HepG2 (cell line): ENCODE data around the gene JTB. TPM values are rescaled to one million over a fixed set of nuclear protein-coding genes. Genes with fewer than 3 reads are reported as not detected.

Source experiments
- ATM ChIP-seq: fragments of 450-650 bp; IDR thresholded peaks from 2 replicates; pipeline ENCODE4 v1.7.1; 2017; ENCODE audit warnings: mild to moderate bottlenecking, borderline replicate concordance
- CHD4 ChIP-seq: fragments of 200-600 bp; sonication (generic); IDR thresholded peaks from 2 replicates; pipeline ENCODE4 v1.7.0; 2017; ENCODE audit warnings: mild to moderate bottlenecking, low read length, borderline replicate concordance
- HDAC1 ChIP-seq: sonication (generic); formaldehyde crosslinking; IDR thresholded peaks from 2 replicates; pipeline ENCODE4 v1.5.1; 2020; ENCODE audit warnings: mild to moderate bottlenecking, missing genetic modification reagents
- HNF1B ChIP-seq: sonication (generic); formaldehyde crosslinking; IDR thresholded peaks from 2 replicates; pipeline ENCODE4 v1.5.1; 2020; ENCODE audit warnings: mild to moderate bottlenecking, moderate library complexity, missing genetic modification reagents
- HOXA3 ChIP-seq: sonication (generic); formaldehyde crosslinking; IDR thresholded peaks from 2 replicates; pipeline ENCODE4 v1.5.0; 2020; ENCODE audit warnings: missing genetic modification reagents
- KDM5A ChIP-seq: fragments of 200-600 bp; sonication (generic); IDR thresholded peaks from 2 replicates; pipeline ENCODE4 v1.7.0; 2018; ENCODE audit warnings: antibody characterized with exemption, mild to moderate bottlenecking, low read length, borderline replicate concordance
- NKX3-1 ChIP-seq: sonication (generic); formaldehyde crosslinking; IDR thresholded peaks from 2 replicates; pipeline ENCODE4 v1.5.0; 2020; ENCODE audit warnings: missing genetic modification reagents
- NR2F2 ChIP-seq: IDR thresholded peaks from 2 replicates; pipeline ENCODE4 v1.6.1; 2012; ENCODE audit warnings: low read depth, inconsistent platforms, borderline replicate concordance
- PHF20 ChIP-seq: sonication (generic); formaldehyde crosslinking; IDR thresholded peaks from 2 replicates; pipeline ENCODE4 v1.5.0; 2020; ENCODE audit warnings: mild to moderate bottlenecking, missing genetic modification reagents
- POLR2A ChIP-seq, 2 experiments: IDR thresholded peaks; 2 replicates each; pipeline ENCODE4 v1.6.1; 2011; ENCODE audit warnings: low read depth in 2 of 2, low read length in 2 of 2, mild to moderate bottlenecking in 1 of 2, moderate library complexity in 1 of 2; ENCODE audit not compliant: insufficient read depth in 1 of 2
- POLR2AphosphoS5 ChIP-seq: IDR thresholded peaks from 2 replicates; pipeline ENCODE4 v1.6.1; 2012; ENCODE audit warnings: low read depth, low read length
- SAP130 ChIP-seq: IDR thresholded peaks from 2 replicates; pipeline ENCODE4 v1.6.1; 2016; ENCODE audit warnings: low read depth
- SIN3A ChIP-seq: IDR thresholded peaks from 2 replicates; pipeline ENCODE4 v1.6.1; 2011; ENCODE audit warnings: low read depth, mild to moderate bottlenecking, control low read depth, low read length, borderline replicate concordance
- SP5 ChIP-seq: IDR thresholded peaks from 2 replicates; pipeline ENCODE4 v1.6.1; 2016; ENCODE audit warnings: low read depth, borderline replicate concordance
- TAF1 ChIP-seq: sonication (generic); formaldehyde crosslinking; IDR thresholded peaks from 2 replicates; pipeline ENCODE4 v1.4.0; 2020; ENCODE audit warnings: missing genetic modification reagents
- TARDBP ChIP-seq: sonication (generic); formaldehyde crosslinking; IDR thresholded peaks from 2 replicates; pipeline ENCODE4 v1.8.0; 2022; ENCODE audit warnings: mild to moderate bottlenecking, missing genetic modification reagents
- ZBTB43 ChIP-seq: sonication (generic); formaldehyde crosslinking; conservative IDR thresholded peaks from 2 replicates; pipeline ENCODE4 v1.4.0; 2020; ENCODE audit warnings: missing genetic modification reagents
- ZFP36 ChIP-seq: fragments of 150-350 bp; IDR thresholded peaks from 2 replicates; pipeline ENCODE4 v1.6.1; 2018; ENCODE audit warnings: borderline replicate concordance, low read length, low read depth; ENCODE audit not compliant: partially characterized antibody
- ZNF484 ChIP-seq: sonication (generic); formaldehyde crosslinking; IDR thresholded peaks from 2 replicates; pipeline ENCODE4 v1.5.1; 2020; ENCODE audit warnings: mild to moderate bottlenecking, low read depth, missing genetic modification reagents, borderline replicate concordance
- ZNF724P ChIP-seq: sonication (generic); formaldehyde crosslinking; IDR thresholded peaks from 2 replicates; pipeline ENCODE4 v1.8.0; 2022; ENCODE audit warnings: missing genetic modification reagents, borderline replicate concordance
- ZNF816 ChIP-seq: sonication (generic); formaldehyde crosslinking; IDR thresholded peaks from 2 replicates; pipeline ENCODE4 v1.8.0; 2022; ENCODE audit warnings: missing genetic modification reagents, mild to moderate bottlenecking, borderline replicate concordance
- ZNF850 ChIP-seq: sonication (generic); formaldehyde crosslinking; conservative IDR thresholded peaks from 2 replicates; pipeline ENCODE4 v1.9.0; 2021; ENCODE audit warnings: mild to moderate bottlenecking, missing genetic modification reagents
- ZUFSP ChIP-seq: sonication (generic); formaldehyde crosslinking; IDR thresholded peaks from 2 replicates; pipeline ENCODE4 v1.9.0; 2021; ENCODE audit warnings: missing genetic modification reagents, mild to moderate bottlenecking, borderline replicate concordance
- polyA plus RNA-seq, 8 experiments: library from polyadenylated mRNA; depleted of rRNA in 3 of 8; stranded (reverse) in 7 of 8; unstranded in 1 of 8; fragments of >200 nt; fragmentation: Illumina TruSeq in 4 of 8; extraction: Trizol in 4 of 8; gene quantifications; 2 replicates each; pipeline versions ENCODE4 v1.2.1 to v1.2.3, GENCODE V29; 2011 to 2016; ENCODE audit warnings: low read depth in 4 of 8, missing spikeins in 1 of 8, mixed read lengths in 1 of 8; ENCODE audit not compliant: insufficient read depth in 1 of 8
- total RNA-seq, 5 experiments: library from RNA; depleted of rRNA; stranded (reverse); fragments of >200 nt; fragmentation: Illumina TruSeq; extraction: Trizol; gene quantifications; 2 replicates each; pipeline ENCODE4 v1.2.3, GENCODE V29; 2016; ENCODE audit warnings: low read depth in 1 of 5

JTB gene
- total and polyA plus RNA-seq, 2 of the 13 experiments (the other 11 are each of a cell fraction or from before 2014, with no cell fraction given) = 96.7 to 99.2 TPM

- TF ChIP-seq NKX3-1 = 0 out of 2 replicates have a peak, but pooled peaks have one; percentile 48
- TF ChIP-seq ZBTB43 (CRISPR knock-in tag) = 0 out of 2 replicates have a peak, but pooled peaks have one; percentile 1
- TF ChIP-seq HOXA3 = peak; percentile 63
- peak; percentile 77; the same call in 1 of the 2 replicates for TF ChIP-seq SIN3A
- TF ChIP-seq ATM = no peak
- TF ChIP-seq NR2F2 = no peak
- TF ChIP-seq HDAC1 = 0 out of 2 replicates have a peak, but pooled peaks have one; percentile 4
- peak; percentile 50; the same call in 1 of the 2 replicates for TF ChIP-seq SAP130 (CRISPR knock-in tag)
- TF ChIP-seq POLR2AphosphoS5 = peak; percentile 52; the same call in 1 of the 2 replicates
- TF ChIP-seq KDM5A = peak; percentile 74; the same call in 1 of the 2 replicates
- 0 out of 2 replicates have a peak, but pooled peaks have one; percentile 29 for TF ChIP-seq ZNF724P (CRISPR knock-in tag)
- peak; percentile 60; the same call in 1 of the 2 replicates for TF ChIP-seq CHD4
- peak in 1 of 2 experiments; percentile 63; a peak in 2 of 4 replicates for TF ChIP-seq POLR2A (IDR thresholded peaks at IDR 0.05; ENCODE audit: insufficient read depth in 1 of 2, low read depth in 2 of 2, low read length in 2 of 2)
- TF ChIP-seq SP5 (CRISPR knock-in tag) = peak; percentile 57; the same call in 1 of the 2 replicates
- TF ChIP-seq HNF1B (CRISPR knock-in tag) = 0 out of 2 replicates have a peak, but pooled peaks have one; percentile 12
- no peak for TF ChIP-seq ZUFSP
- 0 out of 2 replicates have a peak, but pooled peaks have one; percentile 16 for TF ChIP-seq ZNF850 (CRISPR knock-in tag)
- TF ChIP-seq TAF1 (CRISPR knock-in tag) = peak; percentile 53; the same call in 1 of the 2 replicates
- TF ChIP-seq PHF20 (CRISPR knock-in tag) = no peak
- peak; percentile 13; the same call in 1 of the 2 replicates for TF ChIP-seq ZNF816 (CRISPR knock-in tag)
- peak; percentile 16; the same call in 1 of the 2 replicates for TF ChIP-seq TARDBP
- no peak for TF ChIP-seq ZNF484 (CRISPR knock-in tag)
- TF ChIP-seq ZFP36 = no peak
Measured at GRCh38 chr1:153985941-153986761, 8.7 kb upstream of the JTB start, which contains the start of gene RAB13 (continued).
